Endothelial cell of umbilical vein (primary cell): ENCODE data around the gene GTF2B. TPM values are rescaled to one million over a fixed set of nuclear protein-coding genes. Genes with fewer than 3 reads are reported as not detected.

Source experiments
- BruUV-seq: library from RNA; stranded (reverse); fragments of 400-500 nt; replicated peaks from 2 replicates; lab custom pipeline; 2021; lab: Mats Ljungman, UMichigan
- CTCF ChIA-PET: fragments of 300-600, 350-600 bp; sonication (Branson Sonifier 250); formaldehyde crosslinking; loops from one replicate; lab custom pipeline; 2021; ENCODE audit warnings: antibody characterized with exemption, inconsistent platforms; lab: Charles Lee
- POLR2A ChIA-PET: fragments of 300-600, 350-600 bp; sonication (Branson Sonifier 250); formaldehyde crosslinking; loops from one replicate; lab custom pipeline; 2021; ENCODE audit warnings: antibody characterized with exemption, inconsistent platforms; lab: Charles Lee
- DNase-seq: peaks from one replicate; pipeline ENCODE4 v3.0.0-alpha.2; 2011; ENCODE audit warnings: low read depth, low spot score
- FAIRE-seq: peaks from 2 replicates; lab custom pipeline; 2011; peaks lifted over from hg19 to GRCh38; lab: Jason Lieb, UNC
- H2AFZ ChIP-seq: 2 replicates; pipeline ENCODE4 v1.6.0; 2012; ENCODE audit warnings: low read depth, low read length, control low read depth, inconsistent platforms
- H3K27ac ChIP-seq: 2 replicates; pipeline ENCODE4 v1.5.1; 2011; ENCODE audit warnings: low read depth, mild to moderate bottlenecking, control low read depth, low read length, moderate library complexity; ENCODE audit not compliant: insufficient read depth
- H3K27me3 ChIP-seq, 2 experiments: 2 replicates each; pipeline versions ENCODE4 v1.6.0 to v1.6.1; 2011; ENCODE audit warnings: low read length in 2 of 2, mixed read lengths in 1 of 2; ENCODE audit not compliant: control insufficient read depth in 2 of 2, insufficient read depth in 2 of 2
- H3K36me3 ChIP-seq, 2 experiments: 2 replicates in 1 of 2; 3 replicates in 1 of 2; pipeline ENCODE4 v1.5.1; 2011; ENCODE audit warnings: low read length in 2 of 2, mild to moderate bottlenecking in 1 of 2, moderate library complexity in 1 of 2; ENCODE audit not compliant: control insufficient read depth in 2 of 2, insufficient read depth in 2 of 2; ENCODE audit errors: extremely low read depth in 1 of 2
- H3K4me1 ChIP-seq: 3 replicates; pipeline ENCODE4 v1.5.1; 2011; ENCODE audit warnings: mild to moderate bottlenecking, low read length; ENCODE audit not compliant: control insufficient read depth, insufficient read depth; ENCODE audit errors: extremely low read depth
- H3K4me2 ChIP-seq: 2 replicates; pipeline ENCODE4 v1.6.1; 2011; ENCODE audit warnings: low read length, control low read depth, mixed read lengths; ENCODE audit not compliant: insufficient read depth
- H3K4me3 ChIP-seq, 3 experiments: fragments of 200-600 bp in 1 of 3; sonication (generic), shearing (Covaris generic) in 1 of 3; replicated peaks in 1 of 3; 2 replicates each; pipeline ENCODE4 v1.5.1; 2011 to 2016; ENCODE audit warnings: control low read depth in 3 of 3, low read length in 3 of 3, mild to moderate bottlenecking in 2 of 3, inconsistent platforms in 1 of 3, low read depth in 1 of 3, moderate library complexity in 1 of 3; ENCODE audit not compliant: insufficient read depth in 1 of 3
- H3K79me2 ChIP-seq: 2 replicates; pipeline ENCODE4 v1.6.0; 2012; ENCODE audit warnings: low read length, inconsistent platforms; ENCODE audit not compliant: control insufficient read depth, insufficient read depth
- H3K9ac ChIP-seq: replicated peaks from 2 replicates; pipeline ENCODE3; 2011; ENCODE audit warnings: low read length, control low read depth; ENCODE audit not compliant: insufficient read depth; ENCODE audit errors: extremely low read depth
- H3K9me1 ChIP-seq: replicated peaks from 3 replicates; pipeline ENCODE4 v1.6.0; 2011; ENCODE audit warnings: mild to moderate bottlenecking, low read length; ENCODE audit not compliant: control insufficient read depth, insufficient read depth; ENCODE audit errors: extremely low read depth
- H3K9me3 ChIP-seq: replicated peaks from 2 replicates; pipeline ENCODE4 v1.5.1; 2012; ENCODE audit warnings: low read length, inconsistent platforms; ENCODE audit not compliant: control insufficient read depth, insufficient read depth
- H4K20me1 ChIP-seq: replicated peaks from 2 replicates; pipeline ENCODE3; 2011; ENCODE audit warnings: mild to moderate bottlenecking, low read length; ENCODE audit not compliant: control insufficient read depth, insufficient read depth; ENCODE audit errors: extremely low read depth
- EZH2 ChIP-seq: IDR thresholded peaks from 2 replicates; pipeline ENCODE4 v1.6.1; 2012; ENCODE audit warnings: borderline replicate concordance, low read depth, mild to moderate bottlenecking, moderate library complexity, low read length, inconsistent platforms; ENCODE audit not compliant: severe bottlenecking
- FOS ChIP-seq: IDR thresholded peaks from 2 replicates; pipeline ENCODE4 v1.6.1; 2011; ENCODE audit warnings: mild to moderate bottlenecking, low read length, moderate library complexity, borderline replicate concordance; ENCODE audit not compliant: insufficient read depth
- GATA2 ChIP-seq: IDR thresholded peaks from 2 replicates; pipeline ENCODE4 v1.7.0; 2011; ENCODE audit warnings: low read depth, mild to moderate bottlenecking, moderate library complexity, mixed read lengths, low read length; ENCODE audit not compliant: insufficient read length, insufficient read depth
- JUN ChIP-seq: IDR thresholded peaks from 2 replicates; pipeline ENCODE4 v1.6.1; 2011; ENCODE audit warnings: borderline replicate concordance, low read depth; ENCODE audit not compliant: insufficient read length, insufficient read depth
- MYC ChIP-seq: IDR thresholded peaks from one replicate; pipeline ENCODE4 v1.6.1; 2011; ENCODE audit warnings: mild to moderate bottlenecking, low read depth, low read length
- POLR2A ChIP-seq: IDR thresholded peaks from 2 replicates; pipeline ENCODE4 v1.6.1; 2012; ENCODE audit warnings: low read depth, mild to moderate bottlenecking, control low read depth, low read length
- POLR2AphosphoS5 ChIP-seq: IDR thresholded peaks from 2 replicates; pipeline ENCODE4 v1.6.1; 2012; ENCODE audit warnings: low read depth, mild to moderate bottlenecking, control low read depth, low read length, moderate library complexity; ENCODE audit not compliant: insufficient read depth
- dilution Hi-C: fragments of 300-500 bp; cut with MboI; formaldehyde crosslinking; loops from one replicate; pipeline ENCODE4 v1.15.0; 2019; ENCODE audit warnings: low sequenced_read_pairs; ENCODE audit not compliant: extremely low pct_ligation_motif_present
- intact Hi-C: fragments of 100-400 bp; cut with micrococcal nuclease; formaldehyde crosslinking; loops from one replicate; pipeline ENCODE4 v1.10.0; 2022
- polyA plus RNA-seq, 4 experiments: library from polyadenylated mRNA; depleted of rRNA in 3 of 4; stranded (reverse) in 3 of 4; unstranded in 1 of 4; fragments of >200 nt; gene quantifications; 2 replicates each; pipeline versions ENCODE4 v1.2.1 to v1.2.3, GENCODE V29; 2011 to 2012; ENCODE audit warnings: missing spikeins in 1 of 4
- total RNA-seq: library from RNA; stranded (reverse); gene quantifications from 2 replicates; pipeline ENCODE4 v1.2.3, GENCODE V29; 2021
- TF ChIP-seq, protein P1 (sequence below), 2 donors: IDR thresholded peaks; 1 replicate in 1 of 2; 2 replicates in 1 of 2; pipeline ENCODE4 v1.5.1; 2011; ENCODE audit warnings: low read length in 2 of 2, mild to moderate bottlenecking in 2 of 2, moderate library complexity in 2 of 2, control low read depth in 1 of 2, inconsistent platforms in 1 of 2, low read depth in 1 of 2; ENCODE audit not compliant: insufficient read depth in 1 of 2; ENCODE audit errors: extremely low read depth in 1 of 2
- TF ChIP-seq, protein P2 (sequence below): IDR thresholded peaks from 2 replicates; pipeline ENCODE4 v1.6.1; 2011; ENCODE audit not compliant: insufficient read depth, insufficient read length

GTF2B gene
- total and polyA plus RNA-seq, 2 donors (not counting 3 experiments of a cell fraction or from before 2014, with no cell fraction given) = 19.8 to 20.0 TPM

DNA sequence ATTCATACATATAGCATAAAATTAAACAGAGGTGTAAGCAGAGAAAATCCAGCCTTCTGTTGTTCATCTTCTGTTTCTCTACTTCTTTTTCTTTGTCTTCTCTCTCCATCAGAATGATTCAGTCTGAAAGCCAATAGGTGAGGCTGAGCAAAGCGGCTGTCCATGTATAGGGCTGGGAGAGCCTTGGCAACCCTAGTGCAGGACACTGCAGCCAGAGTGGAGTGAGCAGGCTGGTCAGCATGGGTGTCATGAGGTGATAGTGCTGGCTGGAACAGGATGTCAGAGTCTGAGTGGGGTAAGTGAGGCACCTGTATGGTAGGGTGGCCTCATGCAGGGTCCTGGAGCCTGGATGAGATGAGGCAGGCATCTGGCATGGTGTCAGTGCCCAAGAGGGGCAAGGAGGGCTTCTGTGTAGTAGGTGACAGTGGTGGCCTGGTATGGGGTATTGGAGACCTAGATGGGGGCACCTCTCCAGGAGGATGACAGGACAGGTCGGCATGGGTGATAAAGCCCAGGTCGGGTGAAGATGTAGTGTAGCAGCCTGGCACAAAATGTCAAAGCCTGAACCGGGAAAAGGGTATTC lies 45.5 kb upstream of the GTF2B start:
- H3K27me3 ChIP-seq = no peaks in the 10 kb centered on the region
- no peak overlapping the region for H3K4me2 ChIP-seq
- peaks cover 3 to 13% of the 10 kb centered on the region in 2 experiments for H3K36me3 ChIP-seq
- H4K20me1 ChIP-seq = no peaks in the 10 kb centered on the region
- no peaks in the 10 kb centered on the region for H3K9me3 ChIP-seq
- DNase-seq = no peak
- FAIRE-seq = no peak
- no TSS peak for BruUV-seq
- dilution Hi-C loops = no loop called here
- H3K4me3 ChIP-seq = no peak overlapping the region
- no peaks in the 10 kb centered on the region for H3K79me2 ChIP-seq
- ChIA-PET CTCF (interaction anchor here (0.8 kb wide), 1 partner anchor 519 kb away, joined by 3 read pairs; no protein-coding TSS in a partner anchor), POLR2A (no interaction called here)
- intact Hi-C loops = loop anchor here (1.0 to 5.0 kb wide), 3 partner anchors 200 to 518 kb away; no protein-coding TSS in a partner anchor
- H3K9me1 ChIP-seq = no peaks in the 10 kb centered on the region
- H3K27ac ChIP-seq = no peak overlapping the region
- no peak overlapping the region for H2AFZ ChIP-seq
- no peaks in the 10 kb centered on the region for H3K4me1 ChIP-seq
- no peak overlapping the region for H3K9ac ChIP-seq
- TF ChIP-seq POLR2A = no peak
- no peak for TF ChIP-seq EZH2
- no peak for TF ChIP-seq FOS
- TF ChIP-seq, protein P1, sequence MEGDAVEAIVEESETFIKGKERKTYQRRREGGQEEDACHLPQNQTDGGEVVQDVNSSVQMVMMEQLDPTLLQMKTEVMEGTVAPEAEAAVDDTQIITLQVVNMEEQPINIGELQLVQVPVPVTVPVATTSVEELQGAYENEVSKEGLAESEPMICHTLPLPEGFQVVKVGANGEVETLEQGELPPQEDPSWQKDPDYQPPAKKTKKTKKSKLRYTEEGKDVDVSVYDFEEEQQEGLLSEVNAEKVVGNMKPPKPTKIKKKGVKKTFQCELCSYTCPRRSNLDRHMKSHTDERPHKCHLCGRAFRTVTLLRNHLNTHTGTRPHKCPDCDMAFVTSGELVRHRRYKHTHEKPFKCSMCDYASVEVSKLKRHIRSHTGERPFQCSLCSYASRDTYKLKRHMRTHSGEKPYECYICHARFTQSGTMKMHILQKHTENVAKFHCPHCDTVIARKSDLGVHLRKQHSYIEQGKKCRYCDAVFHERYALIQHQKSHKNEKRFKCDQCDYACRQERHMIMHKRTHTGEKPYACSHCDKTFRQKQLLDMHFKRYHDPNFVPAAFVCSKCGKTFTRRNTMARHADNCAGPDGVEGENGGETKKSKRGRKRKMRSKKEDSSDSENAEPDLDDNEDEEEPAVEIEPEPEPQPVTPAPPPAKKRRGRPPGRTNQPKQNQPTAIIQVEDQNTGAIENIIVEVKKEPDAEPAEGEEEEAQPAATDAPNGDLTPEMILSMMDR (IDR thresholded peaks at IDR 0.05; ENCODE audit: extremely low read depth in 1 of 2, insufficient read depth in 1 of 2, low read depth in 1 of 2, low read length in 2 of 2) = no peak
- no peak for TF ChIP-seq GATA2
- no peak for TF ChIP-seq MYC
- no peak for TF ChIP-seq JUN
- TF ChIP-seq POLR2AphosphoS5 = no peak
- TF ChIP-seq, protein P2, sequence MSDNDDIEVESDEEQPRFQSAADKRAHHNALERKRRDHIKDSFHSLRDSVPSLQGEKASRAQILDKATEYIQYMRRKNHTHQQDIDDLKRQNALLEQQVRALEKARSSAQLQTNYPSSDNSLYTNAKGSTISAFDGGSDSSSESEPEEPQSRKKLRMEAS = no peak
